Prostate gland (tissue), 2 donors: ENCODE data around the gene ZSWIM6. TPM values are rescaled to one million over a fixed set of nuclear protein-coding genes. Genes with fewer than 3 reads are reported as not detected.

ENCODE experiments used
- DNase-seq: peaks from one replicate; pipeline ENCODE4 v3.0.0-alpha.2; 2019; ENCODE audit warnings: low spot score
- H3K27ac ChIP-seq, 2 donors: fragments of 200-600 bp; sonication (generic); 2 replicates each; pipeline ENCODE4 v1.5.1; 2017 to 2019
- H3K27me3 ChIP-seq: fragments of 200-600 bp; sonication (generic); replicated peaks from 2 replicates; pipeline ENCODE4 v1.5.1; 2019; ENCODE audit not compliant: insufficient read depth
- H3K36me3 ChIP-seq, 2 donors: fragments of 200-600 bp; sonication (generic); 1 replicate in 1 of 2; 2 replicates in 1 of 2; pipeline versions ENCODE4 v1.5.1 to v1.8.1; 2017 to 2019
- H3K4me1 ChIP-seq: fragments of 200-600 bp; sonication (generic); replicated peaks from 2 replicates; pipeline ENCODE4 v1.5.1; 2019
- H3K4me3 ChIP-seq, 2 donors: fragments of 200-600 bp; sonication (generic); 2 replicates each; pipeline ENCODE4 v1.5.1; 2017 to 2019
- H3K9me3 ChIP-seq: fragments of 200-600 bp; sonication (generic); 2 replicates; pipeline ENCODE4 v1.5.1; 2017
- CTCF ChIP-seq, 4 experiments: fragments of 200-600 bp in 2 of 4; fragments of 450-650 bp in 2 of 4; sonication (generic) in 2 of 4; IDR thresholded peaks; 1 replicate in 3 of 4; 2 replicates in 1 of 4; pipeline ENCODE4 v1.5.1; 2016 to 2019; ENCODE audit warnings: antibody characterized with exemption in 4 of 4, mild to moderate bottlenecking in 2 of 4, moderate library complexity in 2 of 4
- POLR2A ChIP-seq: fragments of 450-650 bp; IDR thresholded peaks from one replicate; pipeline ENCODE4 v1.6.1; 2016; ENCODE audit warnings: antibody characterized with exemption, mild to moderate bottlenecking
- POLR2AphosphoS5 ChIP-seq: sonication (generic); formaldehyde crosslinking; IDR thresholded peaks from one replicate; pipeline ENCODE4 v1.6.1; 2017; ENCODE audit warnings: antibody characterized with exemption
- WGBS: methylation state at CpG from one replicate; pipeline ENCODE4 v1.1.5; 2018; 5-methylcytosine and 5-hydroxymethylcytosine counted together
- intact Hi-C: fragments of 100-400 bp; cut with DNase I; formaldehyde crosslinking; loops from one replicate; pipeline ENCODE4 v1.14.2; 2022
- total RNA-seq, 2 donors: library from RNA; depleted of rRNA; stranded (reverse); fragments of >200 nt; gene quantifications; one replicate each; pipeline ENCODE4 v1.1.0, GENCODE V29; 2016

ZSWIM6 gene
- total RNA-seq, 2 donors from 2014 or later = 8.7 to 13.7 TPM

- H3K4me3 ChIP-seq = no peak overlapping the region
- intact Hi-C loops = no loop called here
- H3K27ac ChIP-seq = no peak overlapping the region
- H3K36me3 ChIP-seq = no peaks in the 10 kb centered on the region
- H3K4me1 ChIP-seq = no peaks in the 10 kb centered on the region
- no peak for DNase-seq
- WGBS = 81% methylated on average over 2 of the region's 2 CpGs
- TF ChIP-seq POLR2AphosphoS5 = no peak
- TF ChIP-seq POLR2A = no peak
- TF ChIP-seq CTCF (IDR thresholded peaks at IDR 0.05) = no peak
- H3K27me3 ChIP-seq = no peaks in the 10 kb centered on the region
- no peaks in the 10 kb centered on the region for H3K9me3 ChIP-seq
These were observed 62.7 kb downstream of the ZSWIM6 start for GRCh38 chr5:61394793-61395192.

GRCh38 chr5:61397238-61397637 is 65.2 kb downstream of the ZSWIM6 start:
- intact Hi-C loops = no loop called here
- 20% methylated on average over 1 of the region's 1 CpG for WGBS
- DNase-seq = no peak

DNA sequence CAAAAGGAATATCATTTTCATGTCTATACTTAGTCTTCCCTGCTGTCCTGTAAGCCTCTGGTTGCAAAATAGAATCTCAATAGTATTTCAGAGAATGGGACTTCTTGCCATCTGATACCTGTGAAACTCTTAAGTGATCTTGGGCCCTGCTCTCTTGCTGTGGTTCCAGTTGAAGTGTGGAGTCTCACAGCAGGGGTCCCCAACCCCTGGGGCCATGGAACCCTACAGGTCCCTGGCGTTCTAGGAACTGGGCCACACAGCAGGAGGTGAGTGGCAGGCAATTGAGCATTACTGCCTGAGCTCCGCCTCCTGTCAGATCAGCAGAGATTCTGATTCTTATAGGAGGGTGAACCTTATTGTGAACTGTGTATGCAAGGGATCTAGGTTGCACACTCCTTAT is 65.9 kb downstream of the ZSWIM6 start:
- no peak overlapping the region for H3K4me3 ChIP-seq

More at GRCh38 chr5:61397238-61397637, 65.2 kb downstream of the ZSWIM6 start:
- TF ChIP-seq CTCF (IDR thresholded peaks at IDR 0.05) = no peak
- no peak for TF ChIP-seq POLR2AphosphoS5
- TF ChIP-seq POLR2A = no peak
- Histone ChIP-seq H3K9me3 (no peaks in the 10 kb centered on the region), H3K36me3 (no peaks in the 10 kb centered on the region), H3K4me1 (no peaks in the 10 kb centered on the region), H3K27me3 (no peaks in the 10 kb centered on the region), H3K4me3 (no peak overlapping the region), H3K27ac (no peak overlapping the region)

DNA sequence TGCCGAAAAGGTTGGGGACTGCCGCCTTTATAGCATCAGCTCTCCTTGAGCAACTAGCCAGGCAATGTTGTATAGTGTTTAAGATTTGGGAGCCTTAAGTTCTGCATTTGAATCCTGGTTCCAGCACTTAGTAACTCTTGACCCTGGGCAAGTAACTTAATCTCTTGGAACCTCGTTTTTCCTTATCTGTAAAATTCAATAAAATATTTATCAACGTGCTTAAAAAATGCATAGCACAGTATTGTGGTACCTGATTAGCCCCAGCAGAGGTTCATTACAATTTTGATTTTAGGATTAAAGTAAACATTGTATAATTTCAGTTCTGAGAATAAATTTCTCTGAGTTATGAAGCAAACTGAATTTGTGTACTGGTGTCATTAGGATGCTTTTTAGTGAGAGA is 66.4 kb downstream of the ZSWIM6 start:
- no peaks in the 10 kb centered on the region for H3K4me1 ChIP-seq
- no peak for DNase-seq
- H3K36me3 ChIP-seq = no peaks in the 10 kb centered on the region
- no peaks in the 10 kb centered on the region for H3K9me3 ChIP-seq
- TF ChIP-seq POLR2A (no peak), POLR2AphosphoS5 (no peak), CTCF (IDR thresholded peaks at IDR 0.05) (no peak)
- intact Hi-C loops = no loop called here
- no peak overlapping the region for H3K4me3 ChIP-seq
- WGBS = 81% methylated on average over 4 of the region's 4 CpGs
- H3K27ac ChIP-seq = no peak overlapping the region
- no peaks in the 10 kb centered on the region for H3K27me3 ChIP-seq

More for the DNA sequence above, 65.9 kb downstream of the ZSWIM6 start:
- H3K36me3 ChIP-seq = no peaks in the 10 kb centered on the region
- 94% methylated on average over 2 of the region's 2 CpGs for WGBS
- H3K9me3 ChIP-seq = no peaks in the 10 kb centered on the region
- DNase-seq = no peak
- intact Hi-C loops = no loop called here
- H3K4me1 ChIP-seq = no peaks in the 10 kb centered on the region
- TF ChIP-seq POLR2AphosphoS5 = no peak
- TF ChIP-seq CTCF (IDR thresholded peaks at IDR 0.05) = no peak
- no peak for TF ChIP-seq POLR2A
- no peaks in the 10 kb centered on the region for H3K27me3 ChIP-seq
- H3K27ac ChIP-seq = no peak overlapping the region

GRCh38 chr5:61399679-61400078 is 67.6 kb downstream of the ZSWIM6 start:
- no peak for DNase-seq
- intact Hi-C loops = no loop called here
- Histone ChIP-seq H3K4me3 (no peak overlapping the region), H3K27me3 (no peaks in the 10 kb centered on the region), H3K9me3 (no peaks in the 10 kb centered on the region), H3K27ac (no peak overlapping the region), H3K36me3 (no peaks in the 10 kb centered on the region), H3K4me1 (no peaks in the 10 kb centered on the region)
- TF ChIP-seq POLR2A (no peak), POLR2AphosphoS5 (no peak)
- 87% methylated on average over 5 of the region's 5 CpGs for WGBS
